Activated T-cell treated with anti-CD3 and anti-CD28 coated beads, Interleukin-2, amount 50 U/mL, for 48 hours (primary cell): Measurements from ENCODE around the gene TTC28.

Source experiments
- DNase-seq, 2 experiments: peaks; one replicate each; pipeline ENCODE4 v3.0.0-alpha.2; 2020

The TTC28 gene

GRCh38 chr22:28435140-28435768 lies 244.4 kb downstream of the TTC28 start:
- DNase-seq: no peak

GRCh38 chr22:28430466-28431025 lies 249.1 kb downstream of the TTC28 start:
- DNase-seq: no peak

- no peak for DNase-seq
Measured at GRCh38 chr22:28429711-28430110, 249.9 kb downstream of the TTC28 start.

GRCh38 chr22:28428271-28428670 lies 251.4 kb downstream of the TTC28 start:
- DNase-seq: no peak

GRCh38 chr22:28426346-28427132 lies 253.1 kb downstream of the TTC28 start:
- DNase-seq: no peak

- DNase-seq: no peak
Measured at GRCh38 chr22:28425211-28425610, 254.4 kb downstream of the TTC28 start.

- no peak for DNase-seq
Measured at GRCh38 chr22:28424427-28425080, 255.1 kb downstream of the TTC28 start.

GRCh38 chr22:28419919-28420318 lies 259.7 kb downstream of the TTC28 start:
- DNase-seq: no peak

GRCh38 chr22:28418008-28418407 lies 261.6 kb downstream of the TTC28 start:
- no peak for DNase-seq

GRCh38 chr22:28417431-28417830 lies 262.2 kb downstream of the TTC28 start:
- DNase-seq: no peak

GRCh38 chr22:28414913-28415312 lies 264.7 kb downstream of the TTC28 start:
- DNase-seq: no peak

GRCh38 chr22:28413612-28414399 lies 265.8 kb downstream of the TTC28 start:
- DNase-seq: no peak

GRCh38 chr22:28412109-28412508 lies 267.5 kb downstream of the TTC28 start:
- no peak for DNase-seq

- no peak for DNase-seq
Measured at GRCh38 chr22:28411125-28411524, 268.5 kb downstream of the TTC28 start.

GRCh38 chr22:28410050-28410816 lies 269.4 kb downstream of the TTC28 start:
- DNase-seq: no peak

GRCh38 chr22:28408709-28409108 lies 270.9 kb downstream of the TTC28 start:
- no peak for DNase-seq

GRCh38 chr22:28407645-28408044 lies 272.0 kb downstream of the TTC28 start:
- no peak for DNase-seq

- no peak for DNase-seq
Measured at GRCh38 chr22:28406246-28406645, 273.4 kb downstream of the TTC28 start.

GRCh38 chr22:28405588-28405987 lies 274.1 kb downstream of the TTC28 start:
- no peak for DNase-seq

- DNase-seq: no peak
Measured at GRCh38 chr22:28402539-28402938, 277.1 kb downstream of the TTC28 start.

- DNase-seq: no peak
Measured at GRCh38 chr22:28402060-28402459, 277.6 kb downstream of the TTC28 start.

GRCh38 chr22:28398981-28399380 lies 280.7 kb downstream of the TTC28 start:
- DNase-seq: no peak
